Fibroblast of lung (primary cell): Measurements from ENCODE around the gene MYOZ1. TPM values are rescaled to one million over a fixed set of nuclear protein-coding genes. Genes with fewer than 3 reads are reported as not detected.
A peak's percentile ranks its signal among the peaks of the same experiment; 100 is the strongest.

Experiments
- DNase-seq, 2 donors: peaks; one replicate each; pipeline versions ENCODE4 v3.0.0 to v3.0.0-alpha.2; 2010; ENCODE audit warnings: low read depth in 2 of 2
- H2AFZ ChIP-seq: 2 replicates; pipeline ENCODE4 v1.5.1; 2012; ENCODE audit warnings: low read length, control low read depth, inconsistent platforms
- H3K27ac ChIP-seq: 2 replicates; pipeline ENCODE4 v1.5.1; 2011; ENCODE audit warnings: low read length, control low read depth; ENCODE audit not compliant: insufficient read depth
- H3K27me3 ChIP-seq: 2 replicates; pipeline ENCODE4 v1.5.1; 2011; ENCODE audit warnings: mild to moderate bottlenecking, low read length; ENCODE audit not compliant: control insufficient read depth, insufficient read depth
- H3K36me3 ChIP-seq: 2 replicates; pipeline ENCODE4 v1.5.1; 2011; ENCODE audit warnings: low read length; ENCODE audit not compliant: control insufficient read depth, insufficient read depth
- H3K4me1 ChIP-seq: 2 replicates; pipeline ENCODE4 v1.5.1; 2011; ENCODE audit warnings: low read length; ENCODE audit not compliant: control insufficient read depth, insufficient read depth; ENCODE audit errors: extremely low read depth
- H3K4me2 ChIP-seq: 2 replicates; pipeline ENCODE4 v1.5.1; 2011; ENCODE audit warnings: low read length, control low read depth; ENCODE audit not compliant: insufficient read depth; ENCODE audit errors: extremely low read depth
- H3K4me3 ChIP-seq, 4 experiments: fragments of 200-600 bp in 1 of 4; sonication (generic) in 1 of 4; replicated peaks in 1 of 4; 2 replicates each; pipeline ENCODE4 v1.5.1; 2011 to 2016; ENCODE audit warnings: low read length in 4 of 4, low read depth in 3 of 4, mild to moderate bottlenecking in 3 of 4, control low read depth in 2 of 4, inconsistent platforms in 1 of 4, mixed read lengths in 1 of 4; ENCODE audit not compliant: insufficient read depth in 1 of 4; ENCODE audit errors: control extremely low read depth in 1 of 4
- H3K79me2 ChIP-seq: 2 replicates; pipeline ENCODE4 v1.5.1; 2012; ENCODE audit warnings: mild to moderate bottlenecking, low read length, inconsistent platforms; ENCODE audit not compliant: control insufficient read depth, insufficient read depth
- H3K9ac ChIP-seq: 2 replicates; pipeline ENCODE4 v1.5.1; 2011; ENCODE audit warnings: mild to moderate bottlenecking, low read length, control low read depth; ENCODE audit not compliant: insufficient read depth
- H3K9me3 ChIP-seq: 2 replicates; pipeline ENCODE4 v1.5.1; 2012; ENCODE audit warnings: low read depth, low read length; ENCODE audit not compliant: control insufficient read depth, insufficient read depth
- H4K20me1 ChIP-seq: 2 replicates; pipeline ENCODE4 v1.5.1; 2011; ENCODE audit warnings: low read length; ENCODE audit not compliant: control insufficient read depth, insufficient read depth; ENCODE audit errors: extremely low read depth
- CTCF ChIP-seq, 2 donors: IDR thresholded peaks in 1 of 2; conservative IDR thresholded peaks in 1 of 2; 1 replicate in 1 of 2; 2 replicates in 1 of 2; pipeline ENCODE4 v1.5.1; 2011 to 2012; ENCODE audit warnings: low read length in 2 of 2, control low read depth in 1 of 2, inconsistent platforms in 1 of 2, low read depth in 1 of 2, mild to moderate bottlenecking in 1 of 2
- EZH2 ChIP-seq: IDR thresholded peaks from 2 replicates; pipeline ENCODE4 v1.5.1; 2012; ENCODE audit warnings: low read length, control low read depth, mild to moderate bottlenecking; ENCODE audit errors: missing control alignments
- polyA plus RNA-seq, 2 donors: library from polyadenylated mRNA; depleted of rRNA in 1 of 2; stranded (reverse) in 1 of 2; unstranded in 1 of 2; fragments of >200 nt; gene quantifications; 2 replicates each; pipeline ENCODE4 v1.2.1, GENCODE V29; 2011 to 2012; ENCODE audit warnings: missing spikeins in 1 of 2
- total RNA-seq: library from RNA; depleted of rRNA; stranded (reverse); fragments of >200 nt; gene quantifications from 2 replicates; pipeline ENCODE4 v1.2.1, GENCODE V29; 2014

MYOZ1 gene
- total and polyA plus RNA-seq, 2 donors (not counting 1 experiment from before 2014, with no cell fraction given) = 0.12 to 0.17 TPM

DNA sequence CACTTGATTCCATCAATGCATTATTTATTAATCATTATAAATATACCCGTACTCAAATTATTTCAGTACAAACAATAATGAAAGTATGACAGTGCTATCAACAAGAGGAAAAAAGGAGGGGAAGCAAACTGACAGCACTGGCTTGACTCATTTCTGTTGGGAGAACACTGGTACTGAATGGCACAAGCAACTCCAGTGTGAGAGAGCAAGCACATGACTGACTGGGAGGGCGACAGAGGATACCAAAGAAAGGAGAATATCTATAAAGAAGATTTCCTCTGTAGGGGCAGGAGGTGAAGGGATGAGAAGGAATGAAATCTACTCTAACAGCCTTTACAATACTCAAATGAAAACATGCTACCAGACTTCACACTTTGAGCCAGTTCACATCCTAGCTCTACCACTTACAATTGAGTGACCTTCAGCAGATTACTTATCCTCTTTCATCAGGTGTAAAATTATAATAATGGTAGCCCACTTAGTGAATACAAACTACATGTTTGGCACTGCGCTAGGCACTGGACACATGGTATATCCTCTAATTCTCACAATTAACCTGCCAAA lies 51.6 kb downstream of the MYOZ1 start:
- no peak overlapping the region for H3K27ac ChIP-seq
- no peaks in the 10 kb centered on the region for H3K36me3 ChIP-seq
- H2AFZ ChIP-seq = no peak overlapping the region

GRCh38 chr10:73588656-73589055 lies 52.6 kb downstream of the MYOZ1 start:
- TF ChIP-seq CTCF (conservative IDR thresholded peaks at IDR 0.05 in 1 of 2, IDR thresholded peaks at IDR 0.05 in 1 of 2; ENCODE audit: low read depth in 1 of 2, low read length in 2 of 2) = no peak
- TF ChIP-seq EZH2 = no peak
- peak; percentile 8 to 24 for DNase-seq
- no peak overlapping the region for H3K4me2 ChIP-seq
- no peaks in the 10 kb centered on the region for H4K20me1 ChIP-seq
- no peaks in the 10 kb centered on the region for H3K79me2 ChIP-seq
- H3K9me3 ChIP-seq = no peaks in the 10 kb centered on the region
- no peak overlapping the region for H2AFZ ChIP-seq
- H3K4me1 ChIP-seq = peaks cover 4% of the 10 kb centered on the region
- H3K27me3 ChIP-seq = no peaks in the 10 kb centered on the region
- H3K36me3 ChIP-seq = no peaks in the 10 kb centered on the region
- no peak overlapping the region for H3K27ac ChIP-seq
- H3K4me3 ChIP-seq = no peak overlapping the region
- no peak overlapping the region for H3K9ac ChIP-seq

More for the DNA sequence above, 51.6 kb downstream of the MYOZ1 start:
- Histone ChIP-seq H3K4me1 (peaks cover 4% of the 10 kb centered on the region), H4K20me1 (no peaks in the 10 kb centered on the region), H3K9ac (no peak overlapping the region), H3K79me2 (no peaks in the 10 kb centered on the region), H3K9me3 (no peaks in the 10 kb centered on the region), H3K4me3 (no peak overlapping the region), H3K4me2 (no peak overlapping the region), H3K27me3 (no peaks in the 10 kb centered on the region)
- TF ChIP-seq CTCF (conservative IDR thresholded peaks at IDR 0.05 in 1 of 2, IDR thresholded peaks at IDR 0.05 in 1 of 2; ENCODE audit: low read depth in 1 of 2, low read length in 2 of 2) (no peak), EZH2 (no peak)
- peak; percentile 8 to 15 for DNase-seq

DNA sequence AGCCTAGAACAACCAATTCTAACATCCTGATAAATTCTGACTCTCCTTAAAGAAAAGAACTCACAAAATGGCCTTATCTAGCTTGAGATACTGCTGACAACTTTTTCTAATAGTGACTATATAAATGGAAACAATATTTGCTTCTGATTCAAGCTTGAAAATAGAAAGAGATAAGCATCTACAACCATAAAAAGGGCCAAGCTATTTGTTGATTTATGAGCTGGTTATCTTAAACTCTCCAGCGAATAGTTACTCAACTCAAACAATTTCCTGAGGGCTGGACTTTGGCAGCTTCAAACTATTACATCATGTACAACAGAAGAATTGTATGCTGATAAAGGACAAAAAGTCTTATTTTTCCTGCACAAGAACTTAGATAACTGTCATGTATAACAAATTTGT lies 54.7 kb downstream of the MYOZ1 start:
- TF ChIP-seq EZH2 (no peak), CTCF (conservative IDR thresholded peaks at IDR 0.05 in 1 of 2, IDR thresholded peaks at IDR 0.05 in 1 of 2; ENCODE audit: low read depth in 1 of 2, low read length in 2 of 2) (no peak)
- H3K4me2 ChIP-seq = peak overlapping the region; percentile 33
- H3K27me3 ChIP-seq = no peaks in the 10 kb centered on the region
- H3K9me3 ChIP-seq = no peaks in the 10 kb centered on the region
- H3K4me3 ChIP-seq = no peak overlapping the region
- no peak overlapping the region for H3K9ac ChIP-seq
- no peaks in the 10 kb centered on the region for H4K20me1 ChIP-seq
- peak; percentile 86 to 91 for DNase-seq
- no peak overlapping the region for H2AFZ ChIP-seq
- H3K79me2 ChIP-seq = no peaks in the 10 kb centered on the region
- no peak overlapping the region for H3K27ac ChIP-seq
- H3K4me1 ChIP-seq = peaks cover 4% of the 10 kb centered on the region
- no peaks in the 10 kb centered on the region for H3K36me3 ChIP-seq
